ENCODE measurements around the gene TNFAIP8L3. TPM values are rescaled to one million over a fixed set of nuclear protein-coding genes. Genes with fewer than 3 reads are reported as not detected.

TNFAIP8L3 gene
- total and polyA plus RNA-seq, 9 of the 15 experiments (the other 6 are each of a cell fraction or from before 2014, with no cell fraction given), result 0.13 TPM; not detected in 8

GRCh38 chr15:51139091-51139490, 44.4 kb upstream of the TNFAIP8L3 start (continued):
- TF ChIP-seq TFAP4 (CRISPR knock-in tag; IDR thresholded peaks at IDR 0.05; ENCODE audit: borderline replicate concordance), result no peak
- no peak for TF ChIP-seq ATF6 (CRISPR knock-in tag; IDR thresholded peaks at IDR 0.05)
- TF ChIP-seq GABPB2 (CRISPR knock-in tag; conservative IDR thresholded peaks at IDR 0.05), result no peak

DNA sequence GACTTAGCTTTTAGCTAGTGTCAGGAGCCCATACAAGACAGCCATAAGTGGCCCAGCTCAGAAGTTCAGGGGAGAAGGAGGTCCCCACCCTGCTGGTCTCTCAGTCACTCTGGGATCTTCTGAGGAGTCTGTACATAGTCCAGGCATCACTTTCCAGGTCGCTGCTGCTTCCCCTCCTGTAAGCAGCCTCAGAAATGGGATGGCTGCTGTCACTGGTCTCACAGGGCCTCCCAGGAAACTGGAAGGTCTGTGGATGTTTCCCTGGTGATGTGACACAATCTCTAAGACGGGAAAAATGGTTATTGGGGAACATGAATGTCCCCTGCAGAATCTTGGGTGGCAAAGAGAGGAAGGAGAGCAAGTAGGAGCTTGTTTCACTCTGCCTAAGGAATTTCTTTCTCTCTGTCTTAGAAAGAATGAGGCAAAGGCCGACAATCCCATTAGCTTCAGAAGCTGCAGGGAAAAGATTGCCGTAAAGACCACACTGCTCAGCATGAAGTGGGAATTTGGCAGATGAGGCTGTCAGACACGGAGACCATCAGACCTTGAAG, 43.2 kb upstream of the TNFAIP8L3 start:
- H3K4me1 ChIP-seq (replicated peaks in 1 of 2; ENCODE audit: control insufficient read depth in 2 of 2, insufficient read depth in 2 of 2, low read length in 2 of 2), result no peaks in the 10 kb centered on the region
- FAIRE-seq, result no peak
- peaks cover 8% of the 10 kb centered on the region for H4K20me1 ChIP-seq (replicated peaks; ENCODE audit: control insufficient read depth, insufficient read depth, low read length)
- no TSS peak for BruUV-seq (replicated peaks)
- H3K4me2 ChIP-seq (ENCODE audit: insufficient read depth, low read length), result no peak overlapping the region
- no peak overlapping the region for H2AFZ ChIP-seq (ENCODE audit: low read depth, low read length)
- H3K36me3 ChIP-seq (ENCODE audit: control insufficient read depth, insufficient read depth, low read length), result no peaks in the 10 kb centered on the region
- H3K4me3 ChIP-seq, result no peak overlapping the region
- WGBS (ENCODE audit: insufficient coverage, low coverage, missing lambda C conversion rate), result 2% methylated on average over 5 of the region's 5 CpGs
- no peaks in the 10 kb centered on the region for H3K9me3 ChIP-seq (replicated peaks; ENCODE audit: control insufficient read depth, insufficient read depth, low read depth, low read length)
- H3K79me2 ChIP-seq (ENCODE audit: control insufficient read depth, insufficient read depth, low read length), result no peaks in the 10 kb centered on the region
- ChIA-PET POLR2A (interaction anchor here (0.7 to 1.9 kb wide), 3 partner anchors 8 to 54 kb away, joined by 3 to 6 read pairs (median 4); no protein-coding TSS in a partner anchor), CTCF (ENCODE audit: low intra/inter-chr PET ratio) (no interaction called here)
- ATAC-seq, result no peak
- H3K27ac ChIP-seq (ENCODE audit: extremely low read depth, low read depth, low read length), result no peak overlapping the region
- H3K27me3 ChIP-seq (ENCODE audit: control insufficient read depth in 2 of 2, insufficient read depth in 2 of 2, low read length in 2 of 2), result peaks cover 0 to 17% of the 10 kb centered on the region in 2 experiments; a peak in 2 of 5 replicates
- TF ChIP-seq SAFB2 (IDR thresholded peaks at IDR 0.05; ENCODE audit: borderline replicate concordance, low read depth, low read length, severe bottlenecking), result no peak
- TF ChIP-seq ILK (tag; IDR thresholded peaks at IDR 0.05; ENCODE audit: borderline replicate concordance, low read depth), result no peak
- no peak for TF ChIP-seq ZNF354B (CRISPR knock-in tag; IDR thresholded peaks at IDR 0.05)
- no peak for TF ChIP-seq SRF (CRISPR knock-in tag; IDR thresholded peaks at IDR 0.05)
- TF ChIP-seq, protein P1, sequence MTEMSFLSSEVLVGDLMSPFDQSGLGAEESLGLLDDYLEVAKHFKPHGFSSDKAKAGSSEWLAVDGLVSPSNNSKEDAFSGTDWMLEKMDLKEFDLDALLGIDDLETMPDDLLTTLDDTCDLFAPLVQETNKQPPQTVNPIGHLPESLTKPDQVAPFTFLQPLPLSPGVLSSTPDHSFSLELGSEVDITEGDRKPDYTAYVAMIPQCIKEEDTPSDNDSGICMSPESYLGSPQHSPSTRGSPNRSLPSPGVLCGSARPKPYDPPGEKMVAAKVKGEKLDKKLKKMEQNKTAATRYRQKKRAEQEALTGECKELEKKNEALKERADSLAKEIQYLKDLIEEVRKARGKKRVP (CRISPR knock-in tag; IDR thresholded peaks at IDR 0.05), result no peak
- no peak for TF ChIP-seq EGR1 (conservative IDR thresholded peaks at IDR 0.05)
- TF ChIP-seq ZNF124 (CRISPR knock-in tag; IDR thresholded peaks at IDR 0.05), result no peak
- TF ChIP-seq C11orf30 (IDR thresholded peaks at IDR 0.05; ENCODE audit: low read depth), result no peak
- TF ChIP-seq ZFP36 (IDR thresholded peaks at IDR 0.05; ENCODE audit: low read depth, low read length, partially characterized antibody), result no peak
- TF ChIP-seq MEIS2 (IDR thresholded peaks at IDR 0.05; ENCODE audit: partially characterized antibody), result no peak
- TF ChIP-seq GTF2F1 (IDR thresholded peaks at IDR 0.05; ENCODE audit: low read depth, low read length), result no peak
- intact Hi-C loops (cut with micrococcal nuclease), result no loop called here
- H3K9me1 ChIP-seq (ENCODE audit: control insufficient read depth, insufficient read depth, low read length), result no peaks in the 10 kb centered on the region
- H3K9ac ChIP-seq (ENCODE audit: insufficient read depth in 1 of 2, low read depth in 2 of 2, low read length in 2 of 2), result no peak overlapping the region
- DNase-seq (ENCODE audit: extremely low read depth in 1 of 4, low spot score in 3 of 4), result no peak
- in situ Hi-C loops (cut with MboI), result no loop called here

Data from K562 (cell line).